ENCODE data around the gene EMID1.

The EMID1 gene

DNA sequence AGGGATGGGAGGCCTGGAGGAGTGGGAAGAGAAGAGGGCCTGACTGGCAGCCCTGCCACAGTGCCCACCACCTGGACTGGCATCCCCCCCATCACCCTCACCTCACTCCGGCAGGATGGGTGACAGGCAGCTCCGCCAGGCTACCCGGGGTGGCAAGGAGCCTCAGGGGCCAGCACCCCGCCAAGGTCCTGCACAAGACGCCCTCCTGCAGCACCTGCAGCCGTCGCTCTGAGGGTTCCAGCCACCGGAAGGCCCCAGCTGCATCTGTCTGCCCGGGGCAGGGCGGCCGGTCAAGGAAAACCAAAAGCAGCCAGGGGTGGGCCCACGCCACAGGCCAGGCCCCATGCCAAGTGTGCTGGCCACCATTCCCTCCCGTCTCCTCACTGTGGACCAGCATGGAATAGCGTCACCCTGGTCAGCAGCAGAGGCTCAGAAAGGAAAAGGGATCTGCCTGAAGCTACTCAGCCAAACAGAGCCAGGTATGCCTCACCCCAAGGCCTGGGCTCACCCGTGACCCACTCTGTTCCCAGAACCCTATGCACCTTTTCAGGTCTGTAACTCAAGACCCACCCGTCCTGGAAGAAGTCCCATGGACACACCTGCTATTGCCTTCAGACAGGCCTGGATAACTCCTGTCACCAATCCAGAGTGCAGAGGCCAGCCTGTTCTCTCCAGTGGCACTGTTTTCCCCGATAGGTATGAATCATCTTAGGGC, 55.1 kb downstream of the EMID1 start:
- TF ChIP-seq, protein P1, sequence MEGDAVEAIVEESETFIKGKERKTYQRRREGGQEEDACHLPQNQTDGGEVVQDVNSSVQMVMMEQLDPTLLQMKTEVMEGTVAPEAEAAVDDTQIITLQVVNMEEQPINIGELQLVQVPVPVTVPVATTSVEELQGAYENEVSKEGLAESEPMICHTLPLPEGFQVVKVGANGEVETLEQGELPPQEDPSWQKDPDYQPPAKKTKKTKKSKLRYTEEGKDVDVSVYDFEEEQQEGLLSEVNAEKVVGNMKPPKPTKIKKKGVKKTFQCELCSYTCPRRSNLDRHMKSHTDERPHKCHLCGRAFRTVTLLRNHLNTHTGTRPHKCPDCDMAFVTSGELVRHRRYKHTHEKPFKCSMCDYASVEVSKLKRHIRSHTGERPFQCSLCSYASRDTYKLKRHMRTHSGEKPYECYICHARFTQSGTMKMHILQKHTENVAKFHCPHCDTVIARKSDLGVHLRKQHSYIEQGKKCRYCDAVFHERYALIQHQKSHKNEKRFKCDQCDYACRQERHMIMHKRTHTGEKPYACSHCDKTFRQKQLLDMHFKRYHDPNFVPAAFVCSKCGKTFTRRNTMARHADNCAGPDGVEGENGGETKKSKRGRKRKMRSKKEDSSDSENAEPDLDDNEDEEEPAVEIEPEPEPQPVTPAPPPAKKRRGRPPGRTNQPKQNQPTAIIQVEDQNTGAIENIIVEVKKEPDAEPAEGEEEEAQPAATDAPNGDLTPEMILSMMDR (IDR thresholded peaks at IDR 0.05; ENCODE audit: low read depth, low read length, missing control alignments) = no peak
- no peak overlapping the region for H3K4me3 ChIP-seq (replicated peaks; ENCODE audit: low read depth, low read length)
- DNase-seq (ENCODE audit: extremely low read depth, low read depth) = no peak

DNA sequence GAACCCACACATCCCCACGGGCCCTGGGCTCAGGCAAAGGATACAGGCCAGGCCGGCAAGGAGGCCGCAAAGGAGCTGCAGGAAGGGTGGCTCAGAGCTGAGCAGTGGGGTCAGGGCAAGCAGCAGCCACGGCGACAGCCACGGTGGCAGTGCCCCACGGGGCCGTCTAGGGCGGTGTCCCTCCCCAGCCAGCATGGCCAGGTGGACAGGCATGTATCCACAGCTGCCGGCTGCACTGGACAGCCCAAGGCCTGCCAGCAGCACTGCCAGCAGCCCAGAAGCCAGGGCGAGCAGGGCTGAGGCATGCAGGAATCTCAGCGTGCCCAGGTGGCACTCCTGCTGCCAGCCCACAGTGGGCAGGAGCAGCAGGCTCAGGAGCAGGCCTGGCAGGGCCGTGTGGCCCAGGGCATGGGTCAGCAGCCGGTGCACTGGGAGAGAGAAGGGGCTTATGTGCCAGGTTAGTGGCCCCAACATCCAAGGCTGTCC, 58.1 kb downstream of the EMID1 start:
- no peak for DNase-seq (ENCODE audit: extremely low read depth, low read depth)
- H3K4me3 ChIP-seq (replicated peaks; ENCODE audit: low read depth, low read length) = no peak overlapping the region
- TF ChIP-seq, protein P1 (IDR thresholded peaks at IDR 0.05; ENCODE audit: low read depth, low read length, missing control alignments) = no peak

DNA sequence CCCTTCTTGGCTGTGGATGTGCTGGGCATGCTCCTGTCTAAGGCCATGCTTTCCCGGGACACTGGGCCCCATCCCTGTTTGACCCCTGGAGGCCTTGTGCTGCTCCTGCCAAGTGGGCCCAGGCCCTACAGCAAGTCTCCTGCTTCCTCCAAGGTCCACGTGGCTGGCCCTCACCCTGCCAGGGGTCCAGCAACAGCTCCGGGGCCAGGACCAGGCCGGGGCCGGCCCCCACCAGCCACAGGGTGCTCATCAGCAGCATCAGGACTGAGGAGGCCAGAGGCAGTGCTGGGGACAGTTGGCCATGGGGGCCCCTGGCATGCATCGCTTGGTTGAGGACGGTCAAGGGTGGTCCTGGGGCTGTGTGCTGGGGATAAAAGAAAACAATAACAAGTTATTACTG, 59.6 kb downstream of the EMID1 start:
- TF ChIP-seq, protein P1 (IDR thresholded peaks at IDR 0.05; ENCODE audit: low read depth, low read length, missing control alignments) = no peak
- H3K4me3 ChIP-seq (replicated peaks; ENCODE audit: low read depth, low read length) = no peak overlapping the region
- DNase-seq (ENCODE audit: extremely low read depth, low read depth) = no peak

DNA sequence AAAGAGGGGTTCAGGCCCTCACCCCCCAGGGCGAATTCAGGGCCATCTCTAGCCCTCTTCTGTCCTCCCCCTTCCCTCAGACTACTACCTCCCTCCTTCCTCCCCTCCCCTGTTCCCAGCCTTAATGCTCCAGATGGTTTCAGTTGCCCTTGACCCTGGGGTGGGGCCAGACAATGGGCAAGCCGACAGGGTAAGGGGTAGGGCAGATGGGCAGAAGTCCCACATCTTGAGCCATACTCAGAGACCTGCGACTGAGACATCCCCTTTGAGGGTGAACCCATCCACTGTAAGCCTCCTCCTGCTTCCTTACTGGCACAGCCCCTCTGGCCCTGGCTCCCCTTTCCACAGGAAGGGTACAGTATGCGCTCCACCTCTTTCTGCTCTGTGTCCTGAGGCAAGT, 60.2 kb downstream of the EMID1 start:
- TF ChIP-seq, protein P1 (IDR thresholded peaks at IDR 0.05; ENCODE audit: low read depth, low read length, missing control alignments) = no peak
- H3K4me3 ChIP-seq (replicated peaks; ENCODE audit: low read depth, low read length) = peak overlapping the region; percentile 80
- DNase-seq (ENCODE audit: extremely low read depth, low read depth) = no peak

DNA sequence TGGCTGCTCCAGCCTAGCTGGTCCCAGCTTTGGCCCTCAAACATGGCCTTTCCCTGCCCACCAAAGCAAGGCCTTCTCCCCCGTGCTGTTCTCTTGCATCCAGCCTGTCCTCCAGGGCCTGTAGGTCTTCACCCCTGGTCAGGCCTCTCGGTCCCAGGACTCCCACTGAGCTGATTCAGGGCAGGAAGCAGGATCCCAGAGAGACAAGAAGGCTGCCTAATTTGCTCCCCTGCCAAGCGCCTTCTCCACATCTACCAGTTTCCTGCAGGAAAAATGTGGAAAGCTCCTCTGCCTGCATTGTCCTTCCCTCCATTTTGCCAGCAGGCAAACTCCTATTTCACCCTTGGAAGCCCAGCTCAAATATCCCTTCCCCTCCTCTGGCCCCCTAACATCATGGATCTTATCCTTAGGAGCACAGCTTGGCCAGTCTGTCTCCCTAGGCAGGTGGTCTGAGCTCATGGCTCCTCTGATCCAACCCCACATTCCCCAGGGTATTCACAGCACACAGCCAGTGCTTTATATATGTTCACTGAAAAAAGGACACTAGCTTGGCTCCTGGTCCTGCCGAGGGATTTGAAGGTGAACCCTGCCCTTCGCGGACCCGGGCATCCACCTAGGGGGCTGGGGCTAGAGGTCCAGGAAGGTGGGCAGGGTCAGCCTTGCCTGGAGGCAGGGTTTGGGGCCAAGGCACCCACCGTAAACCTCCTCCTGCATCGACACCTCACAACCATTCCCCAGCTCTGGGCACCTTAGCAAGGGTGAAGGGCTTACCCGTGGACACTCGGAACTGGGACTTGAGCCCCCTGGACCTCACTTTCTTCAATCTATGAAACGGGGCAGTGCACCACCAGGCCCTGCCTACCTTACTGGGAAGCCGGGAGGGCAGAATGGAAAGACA, 61.1 kb downstream of the EMID1 start:
- H3K4me3 ChIP-seq (replicated peaks; ENCODE audit: low read depth, low read length) = peak overlapping the region; percentile 80
- DNase-seq (ENCODE audit: extremely low read depth, low read depth) = no peak
- TF ChIP-seq, protein P1 (IDR thresholded peaks at IDR 0.05; ENCODE audit: low read depth, low read length, missing control alignments) = no peak

DNA sequence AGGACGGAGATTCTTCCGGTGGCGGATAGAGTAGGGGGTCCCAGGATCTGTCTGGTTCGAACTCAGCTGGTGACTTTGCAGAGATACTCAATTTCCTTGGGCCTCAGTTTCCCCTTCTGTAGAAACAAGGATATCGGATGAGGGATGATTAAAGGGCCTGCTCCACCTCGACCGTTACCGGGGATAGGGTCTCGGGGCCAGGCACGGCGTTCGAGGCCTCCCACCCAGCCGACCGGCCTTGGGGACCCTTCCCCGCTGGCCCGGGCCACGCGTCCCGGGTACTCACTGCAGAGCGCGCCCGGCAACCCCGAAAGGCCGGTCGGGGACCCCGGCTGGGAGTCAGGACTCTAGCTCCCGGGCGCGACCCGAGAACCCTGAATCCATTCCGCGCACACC, 61.8 kb downstream of the EMID1 start:
- H3K4me3 ChIP-seq (replicated peaks; ENCODE audit: low read depth, low read length) = peak overlapping the region; percentile 80
- no peak for DNase-seq (ENCODE audit: extremely low read depth, low read depth)
- TF ChIP-seq, protein P1 (IDR thresholded peaks at IDR 0.05; ENCODE audit: low read depth, low read length, missing control alignments) = no peak
